Measurements from ENCODE around the gene PTMS. TPM values are rescaled to one million over a fixed set of nuclear protein-coding genes. Genes with fewer than 3 reads are reported as not detected.
A peak's percentile ranks its signal among the peaks of the same experiment; 100 is the strongest.

PTMS gene
- total and polyA plus RNA-seq, 12 donors, result 27.0 to 1,405 (median 150) TPM

DNA sequence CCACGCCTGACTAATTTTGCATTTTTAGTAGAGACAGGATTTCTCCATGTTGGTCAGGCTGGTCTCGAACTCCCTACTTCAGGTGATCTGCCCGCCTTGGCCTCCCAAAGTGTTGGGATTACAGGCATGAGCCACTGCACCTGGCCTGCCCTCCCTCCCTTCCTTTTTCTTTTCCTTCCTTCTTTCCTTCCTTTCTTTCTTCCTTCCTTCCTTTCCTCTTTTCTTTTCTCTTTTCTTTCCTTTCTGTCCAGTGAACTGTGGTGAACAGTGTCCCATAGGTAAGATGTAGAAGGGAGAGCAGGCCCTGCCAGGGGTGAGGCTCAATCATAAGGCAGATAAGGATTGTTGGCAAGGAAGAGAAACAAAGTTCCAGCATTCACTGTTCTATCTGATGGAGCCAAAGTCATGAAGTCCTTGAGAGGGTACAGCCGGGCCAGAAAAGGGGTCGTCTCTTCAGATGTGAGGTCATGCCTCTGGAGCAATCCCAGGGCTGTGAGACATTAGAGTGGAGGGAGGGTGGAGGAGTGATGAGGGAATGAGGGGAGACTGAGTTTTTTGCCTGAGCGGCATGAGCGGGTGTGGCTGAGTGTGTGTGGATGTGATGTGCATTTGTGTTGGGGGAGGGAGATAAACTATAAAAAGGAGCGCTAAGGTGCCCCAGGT lies 9.0 kb upstream of the PTMS start:
- TF ChIP-seq, protein P1, sequence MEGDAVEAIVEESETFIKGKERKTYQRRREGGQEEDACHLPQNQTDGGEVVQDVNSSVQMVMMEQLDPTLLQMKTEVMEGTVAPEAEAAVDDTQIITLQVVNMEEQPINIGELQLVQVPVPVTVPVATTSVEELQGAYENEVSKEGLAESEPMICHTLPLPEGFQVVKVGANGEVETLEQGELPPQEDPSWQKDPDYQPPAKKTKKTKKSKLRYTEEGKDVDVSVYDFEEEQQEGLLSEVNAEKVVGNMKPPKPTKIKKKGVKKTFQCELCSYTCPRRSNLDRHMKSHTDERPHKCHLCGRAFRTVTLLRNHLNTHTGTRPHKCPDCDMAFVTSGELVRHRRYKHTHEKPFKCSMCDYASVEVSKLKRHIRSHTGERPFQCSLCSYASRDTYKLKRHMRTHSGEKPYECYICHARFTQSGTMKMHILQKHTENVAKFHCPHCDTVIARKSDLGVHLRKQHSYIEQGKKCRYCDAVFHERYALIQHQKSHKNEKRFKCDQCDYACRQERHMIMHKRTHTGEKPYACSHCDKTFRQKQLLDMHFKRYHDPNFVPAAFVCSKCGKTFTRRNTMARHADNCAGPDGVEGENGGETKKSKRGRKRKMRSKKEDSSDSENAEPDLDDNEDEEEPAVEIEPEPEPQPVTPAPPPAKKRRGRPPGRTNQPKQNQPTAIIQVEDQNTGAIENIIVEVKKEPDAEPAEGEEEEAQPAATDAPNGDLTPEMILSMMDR (IDR thresholded peaks at IDR 0.05), result no peak
- no peak for TF ChIP-seq POLR2A (IDR thresholded peaks at IDR 0.05)
- 72 to 78% (median 77%) methylated on average over 8 of the region's 8 CpGs for WGBS, 4 donors
- H3K4me1 ChIP-seq (replicated peaks in 1 of 2), result peaks cover 2 to 11% of the 10 kb centered on the region in 2 donors
- H3K4me3 ChIP-seq, result no peak overlapping the region
- intact Hi-C loops (cut with DNase I), result no loop called here
- H3K36me3 ChIP-seq (replicated peaks in 1 of 2), result no peaks in the 10 kb centered on the region
- no peak overlapping the region for H3K27ac ChIP-seq
- no peaks in the 10 kb centered on the region for H3K27me3 ChIP-seq
- H3K9me3 ChIP-seq (replicated peaks in 1 of 3), result no peaks in the 10 kb centered on the region
- DNase-seq, result no peak

DNA sequence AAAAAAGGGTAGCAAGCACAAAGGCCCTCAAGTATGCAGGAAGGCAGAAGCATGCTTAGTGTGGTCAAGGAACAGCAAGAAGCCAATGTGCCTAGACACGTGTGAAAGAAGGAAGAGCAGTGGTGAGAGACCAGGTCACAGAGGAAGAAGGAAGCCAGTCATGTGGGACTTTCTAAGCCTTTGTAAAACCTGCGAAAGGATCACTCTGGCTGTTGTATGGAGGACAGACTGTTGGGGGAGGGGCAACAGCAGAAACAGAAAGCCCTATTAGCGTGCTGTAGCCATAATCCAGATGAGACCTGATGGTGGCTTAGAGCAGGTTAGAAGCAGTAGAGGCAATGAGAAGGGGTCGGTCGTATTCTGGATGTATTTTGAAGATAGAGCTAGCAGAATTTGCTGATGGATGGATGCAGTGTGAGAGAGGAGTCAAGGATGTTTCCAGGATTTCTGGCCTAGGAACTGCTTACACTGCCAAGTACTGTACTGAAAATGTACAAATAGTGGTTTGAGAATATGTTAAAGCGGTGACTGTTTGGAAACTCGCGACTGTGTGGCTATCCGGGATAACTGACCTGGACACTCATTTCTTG lies 7.6 kb upstream of the PTMS start:
- Histone ChIP-seq H3K27me3 (no peaks in the 10 kb centered on the region), H3K27ac (no peak overlapping the region), H3K4me3 (no peak overlapping the region), H3K4me1 (replicated peaks in 1 of 2) (peaks cover 3 to 12% of the 10 kb centered on the region in 2 donors), H3K9me3 (replicated peaks in 1 of 3) (no peaks in the 10 kb centered on the region), H3K36me3 (replicated peaks in 1 of 2) (no peaks in the 10 kb centered on the region)
- TF ChIP-seq POLR2A (IDR thresholded peaks at IDR 0.05), result no peak
- TF ChIP-seq, protein P1 (IDR thresholded peaks at IDR 0.05), result no peak
- DNase-seq, result no peak
- 74 to 85% (median 78%) methylated on average over 9 of the region's 9 CpGs for WGBS, 4 donors
- intact Hi-C loops (cut with DNase I), result no loop called here

DNA sequence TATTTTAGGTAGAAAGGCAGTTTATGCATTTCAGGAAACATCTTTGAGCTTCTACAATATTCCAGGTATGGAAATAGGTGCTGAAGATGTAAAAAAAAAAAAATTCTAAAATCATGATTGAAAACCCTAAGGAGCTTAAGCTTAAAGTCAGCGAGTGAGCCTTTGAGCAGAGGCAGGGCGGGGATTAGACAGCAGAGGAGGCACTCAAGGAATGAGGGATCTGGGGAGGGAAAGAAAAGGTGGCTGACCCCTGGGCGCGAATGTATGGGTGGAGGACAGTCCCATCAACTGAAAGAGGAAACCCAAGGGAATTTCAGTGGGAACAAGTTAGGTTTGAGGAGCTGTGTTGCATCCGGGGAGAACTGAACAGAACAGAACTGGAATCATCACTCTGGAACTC lies 6.4 kb upstream of the PTMS start:
- Histone ChIP-seq H3K27ac (no peak overlapping the region), H3K4me1 (replicated peaks in 1 of 2) (peaks cover 8 to 11% of the 10 kb centered on the region in 2 donors), H3K9me3 (replicated peaks in 1 of 3) (no peaks in the 10 kb centered on the region), H3K36me3 (replicated peaks in 1 of 2) (no peaks in the 10 kb centered on the region), H3K27me3 (no peaks in the 10 kb centered on the region), H3K4me3 (no peak overlapping the region)
- DNase-seq, result no peak
- TF ChIP-seq POLR2A (IDR thresholded peaks at IDR 0.05), result no peak
- TF ChIP-seq, protein P1 (IDR thresholded peaks at IDR 0.05), result no peak
- WGBS, 4 donors, result 84 to 90% (median 87%) methylated on average over 5 of the region's 5 CpGs
- intact Hi-C loops (cut with DNase I), result no loop called here

DNA sequence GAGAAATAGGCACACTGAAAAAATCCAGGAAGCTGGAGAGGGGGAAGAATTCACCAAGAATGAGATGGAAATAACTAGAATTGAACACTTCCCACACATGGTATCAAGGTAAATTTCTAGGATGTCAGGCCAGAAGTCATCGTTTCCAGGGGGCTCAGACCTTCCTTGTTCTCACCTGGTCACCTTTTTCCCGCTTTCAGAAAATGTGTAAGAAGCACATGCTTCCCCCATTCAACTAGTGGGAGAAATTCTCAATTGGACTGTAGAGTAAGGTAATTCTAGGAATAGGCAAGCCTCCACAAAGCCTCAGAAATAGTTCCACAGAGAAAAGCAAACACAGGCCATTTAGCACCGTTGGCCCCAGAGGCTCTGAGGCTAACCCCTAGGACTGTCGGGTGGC lies 2.8 kb upstream of the PTMS start:
- H3K27me3 ChIP-seq, result no peaks in the 10 kb centered on the region
- H3K27ac ChIP-seq, result peak overlapping the region in 4 of 5 donors; percentile 43 to 97 (median 74)
- H3K4me3 ChIP-seq, result peak overlapping the region in 1 of 4 donors; percentile 28
- intact Hi-C loops (cut with DNase I), result no loop called here
- H3K9me3 ChIP-seq (replicated peaks in 1 of 3), result no peaks in the 10 kb centered on the region
- DNase-seq, result no peak
- no peaks in the 10 kb centered on the region for H3K36me3 ChIP-seq (replicated peaks in 1 of 2)
- no peak for TF ChIP-seq POLR2A (IDR thresholded peaks at IDR 0.05)
- TF ChIP-seq, protein P1 (IDR thresholded peaks at IDR 0.05), result no peak
- H3K4me1 ChIP-seq (replicated peaks in 1 of 2), result peaks cover 23 to 28% of the 10 kb centered on the region in 2 donors
- 66 to 83% (median 78%) methylated on average over 4 of the region's 4 CpGs for WGBS, 4 donors

All from adrenal gland (tissue), 12 donors.